Measurements from ENCODE around the gene LIAS. TPM values are rescaled to one million over a fixed set of nuclear protein-coding genes. Genes with fewer than 3 reads are reported as not detected.
"Not testable (repeated sequence)": the region's sequence is repeated elsewhere in the genome, so short reads cannot be mapped to it uniquely, and the experiment has no call there.

Gene LIAS
- total RNA-seq, 1 experiment from 2014 or later: 16.0 TPM

DNA sequence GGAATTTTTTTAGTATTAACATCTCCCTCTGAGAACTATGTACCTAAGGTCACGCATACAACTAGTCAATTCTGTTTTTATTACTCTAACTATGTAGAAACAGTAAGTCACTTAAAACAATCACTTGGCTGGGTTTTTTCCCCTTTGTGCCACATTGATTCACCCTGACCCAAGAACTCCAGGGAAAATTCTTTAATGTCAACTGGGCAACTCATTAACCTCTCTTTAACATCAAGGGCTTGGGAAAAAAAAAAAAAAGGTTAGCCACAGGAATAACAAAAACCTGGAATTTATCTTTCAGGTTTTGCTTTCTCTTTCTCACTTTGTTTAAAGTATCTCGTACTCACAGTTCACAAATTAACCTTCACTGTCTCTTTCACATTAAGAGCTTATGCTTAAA, 8.2 kb upstream of the LIAS start:
- Histone ChIP-seq H3K9me3 (no peaks in the 10 kb centered on the region), H3K27me3 (no peaks in the 10 kb centered on the region), H3K36me3 (peaks cover 55% of the 10 kb centered on the region), H3K4me3 (no peak overlapping the region)
- DNase-seq: no peak

DNA sequence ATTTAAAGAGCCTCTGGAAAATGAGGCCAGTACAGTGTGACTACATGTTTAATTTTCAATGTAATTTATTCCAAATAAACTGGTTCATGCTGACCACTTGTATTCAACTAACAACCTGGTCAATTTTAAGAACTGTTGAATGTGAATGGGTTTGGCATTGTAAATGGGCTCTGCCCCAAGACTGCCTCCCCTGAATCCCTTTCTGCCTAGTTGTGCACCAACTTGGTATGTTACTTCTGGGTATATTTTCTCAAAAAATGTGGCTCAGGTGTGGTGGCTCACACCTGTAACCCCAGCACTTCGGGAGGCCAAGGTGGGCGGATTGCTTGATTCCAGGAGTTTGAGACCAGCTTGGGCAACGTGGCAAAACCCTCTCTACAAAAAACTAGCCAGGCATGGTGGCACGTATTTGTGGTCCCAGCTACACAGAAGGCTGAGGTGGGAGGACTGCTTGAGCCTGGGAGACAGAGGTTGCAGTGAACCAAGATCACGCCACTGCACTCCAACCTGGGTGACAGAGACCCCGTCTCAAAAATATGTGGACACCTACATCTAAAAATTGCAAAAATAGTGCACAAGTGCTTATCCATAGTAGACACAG, 7.3 kb upstream of the LIAS start:
- Histone ChIP-seq H3K27me3 (no peaks in the 10 kb centered on the region), H3K36me3 (peaks cover 64% of the 10 kb centered on the region), H3K4me3 (no peak overlapping the region), H3K9me3 (no peaks in the 10 kb centered on the region)
- no peak for DNase-seq

DNA sequence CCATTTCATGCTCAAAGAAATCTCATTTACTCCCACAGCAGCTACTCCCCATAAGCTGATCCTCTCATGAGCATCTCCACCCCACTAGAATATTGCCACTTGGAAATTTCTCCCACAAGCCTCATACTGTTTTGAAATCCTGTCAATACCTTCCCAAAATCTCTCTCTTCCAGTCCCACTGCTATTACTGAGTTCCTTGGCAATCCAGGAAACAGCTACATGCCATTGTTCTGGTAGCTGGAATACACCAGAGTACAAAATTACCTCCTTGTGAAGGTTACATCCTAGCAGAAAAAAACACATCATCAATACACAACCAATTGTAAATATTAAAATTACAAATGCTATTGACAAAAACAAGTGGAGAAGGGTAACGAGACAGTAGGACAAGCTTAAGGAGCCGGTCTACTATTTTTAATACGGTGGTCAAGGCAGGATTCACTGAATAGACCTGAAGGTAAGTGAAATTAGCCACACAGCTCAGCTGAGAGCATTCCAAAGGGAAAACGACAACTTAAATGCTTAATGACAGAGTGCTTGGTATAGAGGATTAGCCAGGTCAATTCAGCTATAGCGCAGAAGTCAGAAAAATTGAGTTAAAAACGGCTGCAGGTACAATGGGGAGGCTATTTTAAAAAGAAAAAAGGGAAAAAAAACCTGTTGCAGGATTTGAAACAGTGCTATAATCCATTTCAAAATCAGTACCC, 6.5 kb upstream of the LIAS start:
- H3K27me3 ChIP-seq: no peaks in the 10 kb centered on the region
- H3K9me3 ChIP-seq: no peaks in the 10 kb centered on the region
- peaks cover 72% of the 10 kb centered on the region for H3K36me3 ChIP-seq

DNA sequence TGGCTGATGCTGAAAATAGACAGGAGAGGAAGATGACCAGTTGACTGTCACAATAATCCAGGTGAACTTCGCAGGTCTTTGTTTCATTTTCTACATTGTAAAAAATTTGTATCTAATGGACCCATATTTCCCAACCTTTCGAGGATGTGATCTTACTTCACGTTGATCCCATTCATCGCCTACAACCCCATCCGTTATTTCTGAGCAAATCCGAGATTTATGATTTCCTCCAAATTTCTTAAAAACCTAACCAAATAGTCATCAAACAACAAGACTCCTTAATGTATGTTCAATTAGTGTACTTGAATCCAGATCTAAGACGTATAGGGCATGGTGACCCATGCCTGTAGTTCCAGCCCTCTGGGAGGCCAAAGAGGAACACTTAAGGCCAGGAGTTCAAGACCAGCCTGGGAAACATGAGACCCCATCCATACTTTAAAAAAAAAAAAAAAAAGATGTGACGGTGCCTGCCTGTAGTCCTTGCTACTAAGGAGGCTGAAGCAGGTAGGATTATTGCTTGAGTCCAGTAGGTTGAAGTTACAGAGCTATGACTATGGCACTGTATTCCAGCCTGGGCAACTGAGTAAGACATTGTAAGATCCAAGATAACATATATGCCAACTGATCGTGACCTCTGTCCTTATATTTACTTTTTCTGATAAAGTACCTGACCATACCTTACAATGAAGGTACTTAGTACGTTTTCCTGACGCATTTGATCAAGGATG, 5.8 kb upstream of the LIAS start:
- Histone ChIP-seq H3K36me3 (peaks cover 79% of the 10 kb centered on the region), H3K27me3 (no peaks in the 10 kb centered on the region), H3K4me3 (no peak overlapping the region), H3K9me3 (no peaks in the 10 kb centered on the region)
- no peak for DNase-seq

More for the DNA sequence above, 6.5 kb upstream of the LIAS start:
- no peak for DNase-seq
- H3K4me3 ChIP-seq: no peak overlapping the region

DNA sequence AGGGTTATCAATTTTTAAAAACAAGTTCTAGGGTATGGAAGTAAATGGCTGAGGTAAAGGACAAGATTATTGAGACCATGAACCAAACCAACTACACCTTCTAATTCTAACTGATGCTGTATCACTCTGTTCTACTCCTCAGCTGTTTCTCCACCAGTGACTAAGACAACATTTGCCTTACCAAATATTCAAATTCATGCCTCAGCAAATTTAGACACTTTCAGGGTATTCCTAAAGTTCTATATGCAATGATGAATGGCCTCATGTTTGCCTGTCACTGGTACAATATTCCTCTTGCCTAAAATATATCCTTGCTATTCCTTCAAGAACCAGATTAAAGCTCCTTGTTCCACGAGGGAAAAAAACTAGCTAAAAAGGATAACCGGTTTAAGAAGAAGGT, 5.1 kb upstream of the LIAS start:
- Histone ChIP-seq H3K36me3 (peaks cover 83% of the 10 kb centered on the region), H3K27me3 (no peaks in the 10 kb centered on the region), H3K9me3 (no peaks in the 10 kb centered on the region), H3K4me3 (no peak overlapping the region)
- DNase-seq: no peak

DNA sequence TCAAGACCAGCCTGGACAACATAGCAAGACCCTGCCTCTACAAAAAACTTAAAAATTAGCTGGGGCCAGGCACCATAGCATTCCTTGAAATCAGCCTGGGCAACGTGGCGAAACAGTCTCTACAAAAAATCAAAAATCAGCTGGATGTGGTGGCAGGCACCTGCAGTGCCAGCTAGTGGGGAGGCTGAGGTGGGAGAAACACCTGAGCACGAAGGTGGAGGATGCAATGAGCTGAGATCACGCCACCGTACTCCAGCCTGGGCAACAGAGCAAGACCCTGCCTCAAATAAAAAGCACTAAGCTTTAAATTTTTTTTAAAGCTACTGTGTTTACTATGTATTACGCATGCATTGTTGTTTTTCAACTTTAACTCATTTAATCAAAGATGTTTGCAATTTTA, 3.4 kb upstream of the LIAS start:
- no peak for DNase-seq
- H3K4me3 ChIP-seq: no peak overlapping the region; the same call in 1 of the 2 replicates
- H3K36me3 ChIP-seq: peaks cover 77% of the 10 kb centered on the region
- H3K27me3 ChIP-seq: no peaks in the 10 kb centered on the region
- H3K9me3 ChIP-seq: no peaks in the 10 kb centered on the region

DNA sequence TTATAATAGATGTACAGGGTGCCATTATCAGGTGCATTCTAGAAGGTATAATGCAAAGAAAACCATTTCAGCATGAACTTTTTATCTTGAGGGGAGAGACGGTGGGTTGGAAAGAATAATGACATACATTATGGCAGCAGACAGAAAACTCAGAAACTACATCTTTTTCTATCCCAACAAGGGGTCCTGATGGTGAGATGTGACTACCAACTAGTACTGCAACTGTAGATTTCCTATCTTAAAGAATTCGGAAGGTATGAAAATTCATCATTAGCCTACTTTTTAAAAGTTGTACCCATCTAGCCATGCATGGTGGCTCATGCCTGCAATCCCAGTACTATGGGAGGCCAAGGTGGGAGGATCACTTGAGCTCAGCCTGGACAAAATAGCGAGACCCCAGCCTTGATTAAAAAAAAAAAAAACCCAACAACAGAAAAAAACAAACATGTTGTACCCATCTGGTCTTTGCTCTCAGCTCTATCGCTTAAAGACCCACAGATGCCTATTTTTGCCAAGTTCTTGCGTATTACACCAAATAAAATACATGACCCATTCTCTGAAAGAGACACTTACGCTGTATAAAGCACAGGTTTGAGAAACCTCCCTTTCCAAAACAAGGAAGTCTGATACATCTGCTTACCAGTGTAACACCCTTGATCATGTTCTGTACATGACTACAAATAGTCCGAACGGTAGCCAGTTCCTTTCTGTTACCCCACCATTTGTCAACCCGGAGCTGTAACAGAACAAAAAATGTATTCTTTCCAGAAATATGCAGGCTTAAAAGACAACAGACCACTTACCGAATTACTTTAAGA, 1.7 kb upstream of the LIAS start:
- no peak for DNase-seq
- no peaks in the 10 kb centered on the region for H3K9me3 ChIP-seq
- H3K4me3 ChIP-seq: peak overlapping the region; percentile 65
- peaks cover 69% of the 10 kb centered on the region for H3K36me3 ChIP-seq
- no peaks in the 10 kb centered on the region for H3K27me3 ChIP-seq

DNA sequence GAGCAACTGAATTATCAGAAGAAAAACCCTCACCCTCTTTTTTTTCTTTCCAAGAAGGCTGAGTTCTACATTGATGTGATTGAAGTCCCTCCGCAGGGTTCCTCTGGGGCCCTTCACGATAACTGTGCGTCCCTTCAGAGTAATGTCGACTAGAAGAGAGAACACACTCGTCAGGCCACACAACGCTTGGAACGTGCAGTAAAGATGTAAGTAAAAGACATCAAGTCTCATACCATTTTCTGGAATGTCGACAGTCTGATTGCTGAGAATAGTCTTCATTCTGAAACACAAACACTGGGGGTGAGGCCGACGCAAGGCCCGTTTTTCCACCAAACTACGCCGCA, 723 bp upstream of the LIAS start:
- Histone ChIP-seq H3K36me3 (peaks cover 64% of the 10 kb centered on the region), H3K4me3 (peak overlapping the region; percentile 65)
- not testable (repeated sequence) for H3K9me3 ChIP-seq, DNase-seq, H3K27me3 ChIP-seq

DNA sequence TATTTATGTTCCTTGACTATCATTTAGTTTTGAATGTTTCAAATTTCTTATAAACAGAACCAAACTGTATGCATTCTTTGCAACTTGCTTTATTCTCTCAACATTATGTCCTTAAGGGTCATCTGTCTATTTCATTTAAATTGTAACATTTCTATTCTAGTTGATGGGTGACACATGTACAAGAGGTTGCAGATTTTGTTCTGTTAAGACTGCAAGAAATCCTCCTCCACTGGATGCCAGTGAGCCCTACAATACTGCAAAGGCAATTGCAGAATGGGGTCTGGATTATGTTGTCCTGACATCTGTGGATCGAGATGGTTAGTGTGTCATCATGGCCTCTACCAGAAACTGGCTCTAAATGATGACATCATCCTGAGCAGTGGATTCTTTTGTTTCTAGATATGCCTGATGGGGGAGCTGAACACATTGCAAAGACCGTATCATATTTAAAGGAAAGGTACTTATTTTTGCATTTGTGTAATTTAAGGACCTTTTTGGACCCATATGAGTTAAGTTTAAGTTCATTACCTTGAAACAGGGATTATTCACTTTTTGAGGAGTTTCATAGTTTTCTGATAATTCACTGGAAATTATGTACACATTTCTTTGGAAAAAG, 6.1 kb downstream of the LIAS start:
- Histone ChIP-seq H3K9me3 (no peaks in the 10 kb centered on the region), H3K27me3 (no peaks in the 10 kb centered on the region), H3K4me3 (no peak overlapping the region), H3K36me3 (peaks cover 18% of the 10 kb centered on the region)
- no peak for DNase-seq

DNA sequence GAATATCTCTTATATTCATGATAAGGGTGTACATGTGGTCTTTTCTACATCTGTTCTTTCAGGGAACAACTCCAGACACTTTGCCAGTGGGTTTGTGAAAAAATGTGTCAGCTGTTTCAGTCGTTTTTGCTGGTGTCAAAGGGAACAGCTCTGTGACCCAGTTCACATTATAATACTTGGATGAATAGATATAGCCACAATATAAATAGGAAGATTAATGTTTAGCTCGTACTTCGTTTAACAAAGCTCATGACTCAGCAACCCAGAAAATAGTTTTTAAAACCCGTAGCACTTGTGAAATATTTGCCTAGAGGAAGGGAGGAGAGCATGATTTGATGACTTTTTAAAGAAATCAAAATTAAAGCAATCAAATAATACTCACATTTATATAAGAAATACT, 7.9 kb downstream of the LIAS start:
- no peak overlapping the region for H3K4me3 ChIP-seq
- H3K36me3 ChIP-seq: peaks cover 11% of the 10 kb centered on the region
- DNase-seq: no peak
- H3K27me3 ChIP-seq: no peaks in the 10 kb centered on the region
- no peaks in the 10 kb centered on the region for H3K9me3 ChIP-seq

DNA sequence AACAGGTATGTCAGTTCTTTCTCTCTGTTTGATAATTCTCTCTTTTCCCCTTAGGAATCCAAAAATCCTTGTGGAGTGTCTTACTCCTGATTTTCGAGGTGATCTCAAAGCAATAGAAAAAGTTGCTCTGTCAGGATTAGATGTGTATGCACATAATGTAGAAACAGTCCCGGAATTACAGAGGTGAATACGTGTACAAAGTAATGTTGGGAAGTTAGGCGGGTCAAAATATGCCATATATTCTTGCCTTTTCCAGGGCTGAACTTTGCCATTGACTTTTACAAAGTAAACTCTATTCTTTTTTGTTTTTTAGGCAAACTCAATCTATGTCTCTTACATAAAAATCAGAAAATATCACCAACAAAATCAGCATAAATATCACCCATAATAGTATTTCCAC, 8.6 kb downstream of the LIAS start:
- Histone ChIP-seq H3K36me3 (peaks cover 9% of the 10 kb centered on the region), H3K27me3 (no peaks in the 10 kb centered on the region), H3K4me3 (no peak overlapping the region), H3K9me3 (no peaks in the 10 kb centered on the region)
- no peak for DNase-seq

DNA sequence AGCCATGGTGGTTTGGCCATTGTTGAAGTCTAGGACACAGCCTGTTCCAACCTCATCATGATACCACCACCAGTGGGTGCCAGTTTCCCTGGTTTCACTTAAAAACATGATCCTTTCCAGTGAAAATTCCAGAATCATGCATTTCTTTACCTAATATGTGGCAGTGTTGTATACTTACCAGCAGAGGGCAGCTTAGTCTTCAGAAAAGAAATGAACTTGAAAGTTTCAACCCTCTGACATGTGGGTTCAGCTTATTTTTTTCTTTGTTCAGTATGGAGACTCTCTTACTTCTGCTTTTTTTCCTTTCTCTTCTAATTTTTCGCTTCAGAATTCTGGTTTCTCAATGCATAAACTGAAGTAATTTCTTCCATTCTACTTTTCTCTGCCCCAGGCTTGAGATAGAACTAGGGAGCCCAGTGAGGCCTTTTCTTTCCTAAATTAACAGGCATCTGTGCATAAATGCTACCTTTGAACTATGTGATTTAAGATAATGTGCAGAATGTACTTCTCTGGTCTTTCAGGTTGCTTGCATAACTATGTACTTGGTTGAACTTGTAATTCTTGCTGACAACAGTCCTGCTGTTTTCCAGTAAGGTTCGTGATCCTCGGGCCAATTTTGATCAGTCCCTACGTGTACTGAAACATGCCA, 10.7 kb downstream of the LIAS start:
- Histone ChIP-seq H3K4me3 (no peak overlapping the region), H3K36me3 (peaks cover 7% of the 10 kb centered on the region), H3K9me3 (no peaks in the 10 kb centered on the region), H3K27me3 (no peaks in the 10 kb centered on the region)
- DNase-seq: peak; percentile 61

DNA sequence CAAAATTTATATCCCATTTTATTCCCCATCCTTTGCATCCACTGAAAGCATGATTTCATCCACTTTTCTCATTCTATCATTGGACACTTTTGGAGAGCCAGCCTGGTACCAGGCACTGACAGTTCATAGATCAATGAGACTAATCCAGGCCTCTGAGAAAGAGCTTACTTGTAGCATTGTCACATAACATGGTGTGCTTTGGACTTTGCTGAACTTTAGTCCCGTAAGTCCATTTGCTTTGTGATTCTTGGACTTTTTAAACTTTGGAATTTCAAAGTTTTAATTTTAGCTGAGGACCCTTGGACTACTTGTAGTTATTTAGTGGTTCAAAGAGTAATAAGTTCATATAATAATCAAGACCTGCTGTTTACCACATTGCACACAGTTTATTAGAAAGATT, 11.5 kb downstream of the LIAS start:
- no peaks in the 10 kb centered on the region for H3K9me3 ChIP-seq
- no peaks in the 10 kb centered on the region for H3K27me3 ChIP-seq
- H3K36me3 ChIP-seq: peaks cover 7% of the 10 kb centered on the region
- DNase-seq: no peak
- no peak overlapping the region for H3K4me3 ChIP-seq

DNA sequence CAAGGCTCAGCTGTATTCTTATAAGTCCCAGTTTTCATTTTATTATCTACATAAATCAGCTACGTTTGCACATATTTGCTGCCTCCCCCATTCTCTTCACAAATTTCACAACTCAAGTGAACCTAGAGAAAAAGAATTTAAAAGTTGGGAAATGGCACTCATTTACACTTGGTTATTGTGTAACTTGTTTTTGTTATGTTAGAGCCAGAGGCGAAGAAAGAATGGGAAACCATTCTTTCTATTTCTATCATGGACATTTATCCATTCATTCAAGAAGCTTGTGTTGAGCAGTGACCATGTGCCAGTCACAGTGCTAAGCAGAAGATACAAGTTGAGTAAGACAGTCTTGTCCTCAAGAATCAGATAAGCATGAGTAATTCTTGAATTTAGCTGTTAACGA, 13.5 kb downstream of the LIAS start:
- no peaks in the 10 kb centered on the region for H3K9me3 ChIP-seq
- H3K4me3 ChIP-seq: no peak overlapping the region
- DNase-seq: no peak
- H3K36me3 ChIP-seq: peaks cover 6% of the 10 kb centered on the region
- H3K27me3 ChIP-seq: no peaks in the 10 kb centered on the region

DNA sequence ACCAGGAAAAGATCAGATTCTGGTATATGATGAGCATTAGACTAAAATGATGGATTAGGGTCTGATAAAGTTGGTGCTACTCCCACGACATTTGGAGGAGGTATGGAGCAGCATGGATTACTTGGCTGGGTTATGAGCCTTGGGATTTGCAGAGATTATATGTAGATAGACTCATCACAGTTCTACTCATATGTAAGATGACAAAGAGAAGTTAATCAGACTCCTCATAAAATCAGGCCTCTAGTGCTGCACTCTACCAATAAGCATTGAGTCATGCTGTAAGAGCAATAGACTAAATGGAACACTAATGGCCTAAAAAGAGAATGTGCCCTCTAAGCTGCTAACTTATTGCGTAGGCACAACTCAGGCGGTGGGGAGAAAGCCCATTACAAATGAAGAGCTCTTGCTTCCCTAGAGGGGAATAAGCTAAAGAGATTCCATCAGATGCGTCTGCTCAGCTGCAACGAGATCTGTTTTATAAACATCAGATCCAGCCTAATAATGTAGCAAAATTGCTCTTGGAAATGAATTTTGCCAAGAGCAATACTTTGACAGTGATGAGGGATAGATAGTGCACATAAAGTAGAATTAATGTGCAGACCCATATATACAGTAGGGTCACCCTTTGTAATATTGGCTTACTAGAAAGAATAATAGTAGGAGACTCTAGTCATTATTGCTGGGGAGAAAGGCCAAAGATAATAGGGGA, 17.5 kb downstream of the LIAS start:
- Histone ChIP-seq H3K4me3 (no peak overlapping the region), H3K9me3 (no peaks in the 10 kb centered on the region), H3K27me3 (no peaks in the 10 kb centered on the region), H3K36me3 (no peaks in the 10 kb centered on the region; the same call in 1 of the 2 replicates)
- no peak for DNase-seq

DNA sequence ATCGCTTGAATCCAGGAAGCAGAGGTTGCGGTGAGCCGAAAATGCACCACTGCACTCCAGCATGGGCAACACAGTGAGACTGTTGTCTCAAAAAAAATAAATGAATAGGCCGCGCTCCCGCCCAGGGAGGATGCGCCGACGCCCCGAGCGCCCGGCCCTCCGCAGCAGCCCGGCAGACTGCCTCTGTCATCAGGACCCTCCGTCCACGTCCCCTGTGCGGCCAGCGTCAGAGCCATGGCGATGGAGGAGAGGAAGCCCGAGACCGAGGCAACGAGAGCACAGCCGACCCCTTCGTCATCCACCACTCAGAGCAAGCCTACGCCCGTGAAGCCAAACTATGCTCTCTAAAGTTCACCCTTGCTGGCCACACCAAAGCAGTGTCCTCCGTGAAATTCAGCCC, 21.4 kb downstream of the LIAS start:
- Histone ChIP-seq H3K9me3 (no peaks in the 10 kb centered on the region), H3K4me3 (no peak overlapping the region), H3K27me3 (no peaks in the 10 kb centered on the region), H3K36me3 (no peaks in the 10 kb centered on the region)
- DNase-seq: no peak

All from MG63 (cell line).